GM19193 (cell line): Measurements from ENCODE around the gene SUPT7L.

Source experiments
- POLR2A ChIP-seq: IDR thresholded peaks from 4 replicates; pipeline ENCODE4 v1.6.1; 2011; ENCODE audit not compliant: insufficient read depth, insufficient read length; ENCODE audit errors: extremely low read depth

SUPT7L gene

DNA sequence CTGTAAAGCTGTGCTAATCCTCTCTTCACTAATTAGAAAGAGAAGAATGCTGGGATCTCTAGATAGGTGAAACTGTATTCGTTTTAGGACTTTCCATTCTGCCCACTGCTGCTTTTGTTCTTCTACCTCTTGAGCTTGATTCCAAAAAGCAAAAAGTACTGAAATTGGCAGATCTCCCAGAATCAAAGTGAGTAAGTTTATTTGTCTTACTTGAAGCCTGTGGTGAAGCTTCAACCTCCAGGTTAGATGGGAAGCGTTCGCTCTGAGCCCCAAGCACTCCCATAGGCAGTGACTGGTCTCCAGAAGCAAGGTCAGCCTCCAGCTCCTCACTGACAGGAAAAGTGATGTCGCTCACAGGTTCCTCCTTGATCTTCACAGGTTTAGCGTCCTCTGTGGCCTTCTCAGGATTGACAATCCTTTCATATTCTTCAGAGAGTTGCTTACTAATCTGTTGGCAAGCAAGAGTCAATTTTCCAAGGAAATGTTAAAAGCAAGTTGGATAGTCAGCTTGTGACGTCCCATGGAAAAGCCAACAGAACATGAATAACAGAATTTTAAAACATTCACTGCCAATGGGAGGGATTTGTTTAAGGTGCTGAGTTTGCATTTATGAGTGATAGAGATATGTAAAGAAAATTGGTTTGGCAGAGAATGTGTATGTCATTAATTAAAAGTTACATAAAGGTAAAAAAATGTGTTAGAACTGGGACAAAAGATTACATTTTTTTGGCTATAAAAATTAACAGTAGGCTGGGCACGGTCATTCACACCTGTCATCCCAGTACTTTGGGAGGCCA is 8.1 kb downstream of the SUPT7L start:
- no peak for TF ChIP-seq POLR2A

- no peak for TF ChIP-seq POLR2A
Measured at GRCh38 chr2:27653397-27653796, 10.0 kb downstream of the SUPT7L start.

DNA sequence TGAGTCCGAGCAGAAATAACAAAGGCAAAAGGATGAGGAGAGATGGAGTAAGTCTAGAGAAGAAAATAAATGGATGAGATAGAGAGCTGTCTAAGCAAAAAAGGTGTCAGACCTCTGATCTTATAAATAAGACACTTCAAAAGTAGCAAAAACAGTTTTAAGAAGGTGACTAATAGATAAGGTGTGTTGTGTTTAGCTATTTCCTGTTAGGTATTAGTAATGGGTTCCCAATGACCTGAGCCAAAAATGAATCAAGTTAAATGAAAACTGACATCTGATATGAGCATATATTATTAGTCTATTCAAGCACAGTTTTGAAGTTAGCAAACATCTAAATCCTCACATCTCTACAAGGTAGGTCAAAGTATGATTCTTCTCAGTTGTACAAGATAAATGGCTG is 10.6 kb downstream of the SUPT7L start:
- TF ChIP-seq POLR2A, result no peak

- no peak for TF ChIP-seq POLR2A
Measured at GRCh38 chr2:27652341-27652740, 11.1 kb downstream of the SUPT7L start.

GRCh38 chr2:27651056-27651455 is 12.4 kb downstream of the SUPT7L start:
- TF ChIP-seq POLR2A, result no peak

DNA sequence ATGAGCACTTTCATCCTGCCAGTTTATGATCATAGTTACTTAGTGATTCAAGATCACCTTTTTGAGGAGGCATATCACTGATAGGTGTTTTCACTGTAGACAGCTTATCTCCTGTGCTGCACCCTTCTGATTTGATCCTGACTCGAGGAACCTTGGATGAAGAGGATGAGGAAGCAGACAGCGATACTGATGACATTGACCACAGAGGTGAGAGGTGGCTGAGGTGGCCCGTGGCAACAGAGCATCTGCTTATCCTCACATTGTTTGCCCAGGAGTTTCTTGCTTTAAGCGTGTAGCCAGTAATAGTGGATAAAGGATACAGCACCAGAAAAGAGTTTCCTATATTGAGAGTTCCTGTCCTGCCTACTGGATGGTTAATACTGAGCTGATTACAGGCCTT is 15.7 kb downstream of the SUPT7L start:
- TF ChIP-seq POLR2A, result no peak

DNA sequence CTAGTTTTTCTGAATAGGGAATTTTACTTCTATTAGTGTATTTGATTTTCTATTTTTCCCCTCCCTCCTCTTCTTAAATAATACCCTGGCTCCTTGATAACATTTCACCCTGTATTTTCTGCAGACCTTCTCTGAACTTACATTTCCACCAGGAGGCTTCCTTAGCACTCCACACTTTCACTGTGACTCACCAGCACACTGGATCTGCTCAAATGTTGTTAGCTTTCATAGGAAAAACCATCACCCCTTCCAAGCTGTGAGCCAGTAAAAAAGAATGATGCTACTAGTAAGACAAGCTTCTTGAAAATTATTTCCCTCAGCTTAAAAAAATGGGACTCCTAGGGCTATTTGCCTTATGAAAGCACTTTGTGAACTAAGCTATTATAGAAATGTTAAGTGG is 16.1 kb downstream of the SUPT7L start:
- TF ChIP-seq POLR2A, result no peak

DNA sequence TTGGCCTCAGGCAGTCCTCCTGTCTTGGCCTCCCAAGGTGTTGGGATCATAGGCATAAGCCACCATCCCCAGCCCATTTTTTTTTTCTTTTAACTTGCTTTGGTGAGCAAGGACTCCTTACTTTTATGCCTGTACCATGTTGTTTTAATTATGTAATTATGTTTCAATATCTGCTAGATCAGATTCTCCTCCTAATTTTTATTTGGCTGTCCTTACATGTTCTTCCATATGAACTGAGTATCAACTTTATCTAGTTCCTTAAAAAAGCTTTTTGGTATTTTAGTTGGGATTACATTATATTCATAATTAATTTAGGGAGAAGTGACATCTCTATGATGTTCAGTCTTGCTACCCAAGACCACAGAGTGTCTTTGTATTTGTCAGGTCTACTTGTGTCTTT is 18.2 kb downstream of the SUPT7L start:
- no peak for TF ChIP-seq POLR2A

DNA sequence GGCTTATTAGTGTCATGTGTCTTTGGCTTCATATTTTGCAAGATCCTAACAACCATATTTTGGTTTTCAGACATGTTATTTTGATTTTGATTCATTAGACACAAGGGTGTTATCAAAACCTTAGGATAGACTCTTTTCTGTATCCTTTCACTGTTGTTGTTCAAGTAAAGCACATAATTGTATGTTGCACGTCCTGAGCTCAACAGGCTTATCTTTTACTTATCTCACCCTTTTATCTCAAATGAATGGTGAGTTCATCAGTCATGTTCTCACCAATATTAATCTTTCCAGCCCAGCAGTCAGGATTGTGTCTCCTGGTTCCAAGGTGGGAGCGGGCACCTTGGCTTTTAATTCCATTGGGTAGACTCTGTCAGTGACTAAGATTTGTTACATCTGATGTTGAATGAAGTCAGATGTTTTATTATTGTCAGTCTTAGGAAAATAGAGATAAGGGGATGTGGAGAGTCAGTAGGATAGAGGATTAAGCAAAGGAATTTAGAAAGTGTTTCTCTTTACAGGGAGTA is 22.6 kb downstream of the SUPT7L start:
- no peak for TF ChIP-seq POLR2A

- no peak for TF ChIP-seq POLR2A
Measured at GRCh38 chr2:27638709-27639108, 24.7 kb downstream of the SUPT7L start.

DNA sequence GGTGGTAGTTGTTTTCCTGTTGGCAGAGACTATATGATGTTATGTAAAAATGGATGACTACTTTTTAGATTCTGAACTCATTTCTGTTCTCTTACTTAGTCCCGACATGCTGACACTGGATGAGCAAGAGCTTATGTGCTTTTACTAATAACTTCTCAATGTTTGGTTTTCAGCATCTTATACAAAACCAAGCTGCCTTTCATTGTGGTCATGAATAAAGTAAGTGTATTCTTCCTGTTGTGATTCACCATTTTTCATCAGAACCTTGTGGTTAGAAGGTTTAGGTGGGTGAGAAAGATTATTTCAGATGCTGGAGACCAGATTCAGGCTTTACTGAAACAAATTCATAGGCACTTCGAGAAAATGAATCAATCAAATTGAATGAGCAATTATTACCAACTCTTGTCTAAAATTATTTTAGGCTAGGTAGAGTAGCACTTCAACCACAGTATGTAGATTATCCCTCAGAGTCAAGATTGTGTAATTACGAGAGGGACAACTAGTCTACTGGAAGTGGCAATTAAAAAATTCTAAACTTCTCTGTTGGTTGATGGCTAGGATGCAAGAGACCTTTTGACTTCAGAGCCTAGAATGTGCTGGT is 25.3 kb downstream of the SUPT7L start:
- no peak for TF ChIP-seq POLR2A

GRCh38 chr2:27636766-27637165 is 26.6 kb downstream of the SUPT7L start:
- TF ChIP-seq POLR2A, result no peak

GRCh38 chr2:27634291-27634690 is 29.1 kb downstream of the SUPT7L start:
- TF ChIP-seq POLR2A, result no peak

DNA sequence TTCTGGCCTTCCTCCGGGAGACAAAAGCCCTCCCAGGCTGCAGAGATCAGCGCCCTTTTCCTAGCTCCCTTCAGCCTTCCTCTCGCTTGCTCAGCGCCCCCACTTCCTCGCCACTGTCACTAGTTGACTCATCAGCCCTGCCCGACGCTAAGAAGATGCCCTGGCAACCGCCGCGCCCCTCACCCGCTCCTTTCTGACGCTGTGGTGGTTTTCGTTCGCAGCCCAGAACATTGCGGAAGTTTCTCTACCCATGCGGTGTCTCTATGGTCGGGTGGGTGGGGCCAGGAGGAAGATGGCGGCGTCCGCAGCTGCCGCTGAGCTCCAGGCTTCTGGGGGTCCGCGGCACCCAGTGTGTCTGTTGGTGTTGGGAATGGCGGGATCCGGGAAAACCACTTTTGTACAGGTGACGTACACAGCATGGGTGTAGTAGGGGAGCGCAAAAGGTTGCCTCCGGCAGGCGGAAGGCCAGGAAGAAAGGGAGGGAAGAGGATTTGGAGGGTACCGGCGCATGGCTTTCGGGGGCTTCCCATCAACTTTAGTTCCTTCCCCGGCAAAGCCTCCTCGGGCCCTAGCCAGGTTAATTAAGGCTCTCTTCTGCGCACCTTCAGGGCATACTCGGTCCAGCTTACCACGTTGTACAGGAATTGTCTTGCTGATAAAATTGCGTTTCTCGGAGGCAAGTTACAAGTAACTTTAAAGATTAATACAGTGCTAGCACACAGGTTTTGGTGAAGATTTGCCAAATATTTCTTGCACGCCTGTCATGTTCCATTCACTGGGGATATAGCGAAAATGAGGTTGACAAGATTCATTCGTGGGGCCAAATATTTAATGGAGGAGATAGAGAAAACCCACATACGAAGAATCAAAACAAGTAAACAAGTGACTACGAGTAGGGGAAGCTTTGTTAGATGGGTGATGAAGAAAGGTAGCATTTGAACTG is 34.4 kb downstream of the SUPT7L start, which contains the start of the genes CCDC121 and GPN1:
CCDC121 (minus strand) TSS at position 246 of the 943 bp plus-strand sequence. CDS start 1,213 bp downstream, outside the sequence.
GPN1 (plus strand) TSS at position 284 of the 943 bp plus-strand sequence; CDS start at position 293, 9 bp downstream.
- TF ChIP-seq POLR2A, result peak; percentile 98

GRCh38 chr2:27627963-27628766 is 35.2 kb downstream of the SUPT7L start:
- TF ChIP-seq POLR2A, result no peak

- no peak for TF ChIP-seq POLR2A
Measured at GRCh38 chr2:27624943-27625342, 38.5 kb downstream of the SUPT7L start.
